Small intestine (tissue), 16 donors: ENCODE results near the gene SLC17A1. TPM values are rescaled to one million over a fixed set of nuclear protein-coding genes. Genes with fewer than 3 reads are reported as not detected.

ENCODE experiments used
- DNase-seq, 2 donors: peaks; one replicate each; pipeline versions ENCODE4 v3.0.0 to v3.0.0-alpha.2; 2013
- FAIRE-seq: peaks from 2 replicates; lab custom pipeline; 2012; peaks lifted over from hg19 to GRCh38; lab: Jason Lieb, UNC
- H3K27ac ChIP-seq, 3 donors: one replicate each; pipeline ENCODE4 v1.5.1; 2013; ENCODE audit warnings: low read length in 2 of 3, mild to moderate bottlenecking in 2 of 3, control low read depth in 1 of 3, inconsistent platforms in 1 of 3, low read depth in 1 of 3, moderate library complexity in 1 of 3
- H3K27me3 ChIP-seq, 3 donors: one replicate each; pipeline ENCODE4 v1.6.1; 2013; ENCODE audit warnings: low read length in 3 of 3, inconsistent platforms in 1 of 3; ENCODE audit not compliant: control insufficient read depth in 3 of 3, insufficient read depth in 3 of 3
- H3K36me3 ChIP-seq, 3 donors: one replicate each; pipeline ENCODE4 v1.6.1; 2013; ENCODE audit warnings: low read length in 3 of 3, inconsistent platforms in 1 of 3, low read depth in 1 of 3, mild to moderate bottlenecking in 1 of 3, moderate library complexity in 1 of 3; ENCODE audit not compliant: control insufficient read depth in 3 of 3, insufficient read depth in 2 of 3
- H3K4me1 ChIP-seq, 3 donors: one replicate each; pipeline ENCODE4 v1.6.1; 2013; ENCODE audit warnings: low read length in 2 of 3, inconsistent platforms in 1 of 3, low read depth in 1 of 3, mild to moderate bottlenecking in 1 of 3, moderate library complexity in 1 of 3; ENCODE audit not compliant: control insufficient read depth in 3 of 3, insufficient read depth in 2 of 3
- H3K4me3 ChIP-seq, 3 donors: one replicate each; pipeline ENCODE4 v1.5.1; 2013; ENCODE audit warnings: low read length in 3 of 3, control low read depth in 1 of 3, inconsistent platforms in 1 of 3, low read depth in 1 of 3, mild to moderate bottlenecking in 1 of 3, moderate library complexity in 1 of 3
- H3K9me3 ChIP-seq, 2 donors: one replicate each; pipeline ENCODE4 v1.6.1; 2013; ENCODE audit warnings: low read depth in 1 of 2, low read length in 1 of 2; ENCODE audit not compliant: control insufficient read depth in 2 of 2, insufficient read depth in 1 of 2
- WGBS, 3 donors: extraction: QIAGEN DNeasy Blood & Tissue Kit; methylation state at CpG; one replicate each; pipeline ENCODE4 v1.1.7; 2013; 5-methylcytosine and 5-hydroxymethylcytosine counted together
- long read RNA-seq, 10 donors: transcript quantifications; one replicate each; lab custom pipeline, GENCODE V29; 2026
- polyA plus RNA-seq, 4 donors: library from polyadenylated mRNA; stranded (reverse) in 3 of 4; unstranded in 1 of 4; fragments of 200-250 nt in 3 of 4; fragments of 120-200 nt in 1 of 4; gene quantifications; one replicate each; pipeline versions ENCODE4 v1.2.1 to v1.2.3, GENCODE V29; 2013
- donor health status: healthy with polysubstance abuse.
- donor health status: control.
- donor health status: control.
- donor health status: Bipolar disorder and iron deficiency.
- donor health status: healthy.

SLC17A1 gene
- under 1 TPM in 1 of 4 donors, not detected in 3; 0.07 TPM for polyA plus RNA-seq
- long read RNA-seq, donor 1 = 0 reads
- long read RNA-seq, donor 2 = 0 reads
- long read RNA-seq, donor 3 = 0 reads
- long read RNA-seq, donor 4 = 0 reads
- long read RNA-seq, donor 5 = 0 reads
- long read RNA-seq, donor 6 = 0 reads
- long read RNA-seq, donor 7 = 0 reads
- long read RNA-seq, donor 8 = 0 reads
- long read RNA-seq, donor 9 = 0 reads
- long read RNA-seq, donor 10 = 0 reads

DNA sequence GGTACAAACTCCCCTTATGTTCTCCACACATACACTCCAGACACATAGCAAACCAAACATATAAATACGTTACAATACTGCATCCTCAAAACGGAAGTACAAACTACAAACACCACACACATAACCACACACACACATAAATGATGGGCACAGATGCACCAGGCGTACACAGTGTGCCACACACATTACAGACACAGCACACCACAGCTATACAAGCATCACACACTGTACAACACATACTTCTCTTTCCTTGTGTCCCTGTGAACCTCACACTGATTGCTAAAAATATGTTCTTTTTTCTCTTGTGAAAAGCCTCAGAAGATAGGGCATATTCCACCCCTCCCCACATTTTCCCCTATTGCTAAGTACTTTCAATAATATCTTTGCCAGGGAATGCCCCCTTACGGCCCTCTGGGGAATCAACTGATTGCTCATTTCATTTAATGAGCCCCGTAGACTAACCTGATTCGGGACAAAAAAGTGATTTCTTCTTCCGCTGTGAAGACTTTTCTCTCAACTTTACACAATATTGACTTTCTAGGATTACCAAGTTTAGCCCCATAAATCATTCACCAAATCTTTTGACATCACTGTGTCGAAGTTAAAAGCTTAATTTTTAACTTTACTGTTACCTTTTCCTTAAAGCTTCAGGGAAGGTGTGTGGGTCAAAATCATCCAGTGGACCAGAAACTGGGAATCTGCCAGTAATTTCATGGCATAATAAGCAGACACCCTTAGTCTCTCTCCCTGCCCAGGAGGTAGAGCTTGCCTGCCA, at the start of gene SLC17A1:
Gene SLC17A1 (minus strand): TSS at position 521 of the 775 bp plus-strand sequence. CDS start 1,495 bp downstream, outside the sequence.
- H3K27ac ChIP-seq = no peak within 1 kb of the TSS

DNA sequence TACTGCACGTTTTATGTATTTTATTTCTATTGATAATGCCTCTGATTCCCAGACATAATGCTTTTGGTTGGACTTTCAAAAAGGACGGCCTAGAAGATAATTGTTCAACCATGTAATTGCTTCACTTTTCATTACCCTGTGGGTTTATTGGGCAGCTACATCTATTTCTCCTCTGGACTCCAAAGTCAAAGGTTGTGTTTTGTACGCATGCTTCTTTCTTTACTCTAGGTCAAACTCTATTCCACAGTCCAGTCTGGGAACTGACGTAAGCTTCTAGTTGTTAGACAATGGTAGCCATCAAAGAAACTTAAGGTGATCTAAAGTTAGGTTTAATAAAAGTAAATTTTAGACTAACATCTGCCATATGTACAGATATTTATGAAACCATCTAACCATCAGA, 48.7 kb upstream of the SLC17A1 start:
- H3K27me3 ChIP-seq = no peaks in the 10 kb centered on the region
- no peak overlapping the region for H3K27ac ChIP-seq
- no peak for FAIRE-seq
- no peaks in the 10 kb centered on the region for H3K36me3 ChIP-seq
- no peaks in the 10 kb centered on the region for H3K4me1 ChIP-seq
- 81 to 92% (median 86%) methylated on average over 4 of the region's 4 CpGs for WGBS, 3 donors
- H3K9me3 ChIP-seq = peaks cover 0 to 3% of the 10 kb centered on the region in 2 donors
- DNase-seq = peak in 1 of 2 donors; percentile 60
- no peak overlapping the region for H3K4me3 ChIP-seq

More for the DNA sequence above, at the start of gene SLC17A1:
- Histone ChIP-seq H3K4me1 (peaks cover 0 to 13% (median 3%) of the 10 kb centered on the region in 3 donors), H3K9me3 (no peaks in the 10 kb centered on the region), H3K27me3 (peaks cover 0 to 3% (median 0%) of the 10 kb centered on the region in 3 donors), H3K4me3 (no peak within 1 kb of the TSS), H3K36me3 (no peaks in the 10 kb centered on the region)
- FAIRE-seq = no peak
- peak in 1 of 2 donors; percentile 25 for DNase-seq
- WGBS, 3 donors = 55 to 66% (median 62%) methylated on average over 8 of the region's 8 CpGs

GRCh38 chr6:25878721-25879322, 47.0 kb upstream of the SLC17A1 start:
- H3K27ac ChIP-seq = no peak overlapping the region
- FAIRE-seq (no peak), DNase-seq (no peak)
- H3K9me3 ChIP-seq = peaks cover 0 to 3% of the 10 kb centered on the region in 2 donors
- WGBS, 3 donors = 92 to 98% (median 95%) methylated on average over 2 of the region's 2 CpGs
- H3K36me3 ChIP-seq = no peaks in the 10 kb centered on the region
- no peaks in the 10 kb centered on the region for H3K27me3 ChIP-seq
- no peaks in the 10 kb centered on the region for H3K4me1 ChIP-seq
- H3K4me3 ChIP-seq = no peak overlapping the region

DNA sequence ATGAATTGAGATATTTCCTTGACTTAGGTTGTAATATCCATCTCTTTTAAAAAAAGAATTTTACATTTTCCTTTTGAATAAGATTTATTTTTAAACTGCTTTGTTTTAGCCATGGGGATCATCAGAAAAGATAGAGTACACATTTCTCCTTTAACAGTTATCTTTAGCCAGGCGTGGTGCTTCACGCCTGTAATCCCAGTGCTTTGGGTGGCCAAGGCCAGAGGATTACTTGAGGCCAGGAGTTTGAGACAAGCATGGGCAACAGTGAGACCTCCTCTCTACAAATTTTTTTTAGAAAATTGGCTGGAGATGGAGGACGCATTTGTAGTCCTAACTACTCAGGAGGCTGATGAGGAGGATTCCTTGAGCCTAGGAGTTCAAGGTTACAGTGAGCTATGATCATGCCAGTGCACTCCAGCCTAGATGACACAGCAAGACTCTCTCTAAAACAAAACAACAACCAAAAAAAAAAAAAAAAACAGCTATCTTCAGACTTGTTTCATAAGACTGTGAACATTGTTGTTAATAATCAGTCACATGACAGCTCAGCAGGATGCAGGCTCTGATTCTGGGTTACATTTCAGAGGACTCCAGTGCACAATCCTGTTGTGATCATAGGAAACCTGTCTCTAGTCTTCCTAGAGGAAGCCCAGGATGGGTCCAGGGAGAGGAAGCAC, 44.2 kb upstream of the SLC17A1 start:
- Histone ChIP-seq H3K4me3 (no peak overlapping the region), H3K27me3 (no peaks in the 10 kb centered on the region), H3K9me3 (peaks cover 0 to 3% of the 10 kb centered on the region in 2 donors), H3K4me1 (no peaks in the 10 kb centered on the region), H3K36me3 (no peaks in the 10 kb centered on the region), H3K27ac (no peak overlapping the region)
- 79 to 89% (median 79%) methylated on average over 3 of the region's 3 CpGs for WGBS, 3 donors
- FAIRE-seq (no peak), DNase-seq (no peak)

GRCh38 chr6:25875563-25875905, 43.7 kb upstream of the SLC17A1 start:
- peaks cover 0 to 3% of the 10 kb centered on the region in 2 donors for H3K9me3 ChIP-seq
- H3K4me1 ChIP-seq = no peaks in the 10 kb centered on the region
- H3K36me3 ChIP-seq = no peaks in the 10 kb centered on the region
- FAIRE-seq = no peak
- H3K4me3 ChIP-seq = no peak overlapping the region
- no peaks in the 10 kb centered on the region for H3K27me3 ChIP-seq
- DNase-seq = no peak
- 29 to 55% (median 35%) methylated on average over 3 of the region's 3 CpGs for WGBS, 3 donors
- H3K27ac ChIP-seq = no peak overlapping the region

GRCh38 chr6:25874822-25875562, 43.1 kb upstream of the SLC17A1 start:
- DNase-seq (no peak), FAIRE-seq (no peak)
- no peaks in the 10 kb centered on the region for H3K4me1 ChIP-seq
- 82 to 89% (median 84%) methylated on average over 3 of the region's 3 CpGs for WGBS, 3 donors
- no peak overlapping the region for H3K27ac ChIP-seq
- H3K4me3 ChIP-seq = no peak overlapping the region
- H3K36me3 ChIP-seq = no peaks in the 10 kb centered on the region
- H3K27me3 ChIP-seq = no peaks in the 10 kb centered on the region
- H3K9me3 ChIP-seq = peaks cover 0 to under 1% of the 10 kb centered on the region in 2 donors

DNA sequence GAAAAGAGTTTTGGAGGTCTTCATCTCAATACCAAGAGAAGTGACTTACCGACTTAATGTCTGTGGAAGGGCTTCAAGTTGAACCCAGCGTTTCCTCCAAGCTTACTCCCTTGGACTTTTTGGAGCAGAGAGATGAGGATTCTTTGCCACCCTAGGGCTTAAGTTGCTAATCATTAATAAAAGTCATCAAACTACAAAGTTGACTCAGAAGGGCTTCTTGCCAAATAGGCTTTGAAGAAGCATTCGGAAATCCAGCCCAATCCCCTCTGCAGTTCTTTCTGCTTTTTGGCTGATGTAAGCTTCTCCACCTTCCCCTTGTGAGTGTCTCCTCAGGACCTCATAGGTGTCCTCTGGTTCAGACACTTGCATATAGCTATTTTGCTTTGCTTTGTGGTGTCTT, 42.3 kb upstream of the SLC17A1 start, which contains the start of gene SLC17A3:
Gene SLC17A3 (minus strand): TSS at position 126 of the 400 bp plus-strand sequence. CDS start 5,856 bp downstream, outside the sequence.
- FAIRE-seq = no peak
- DNase-seq = no peak
- no peak within 1 kb of the TSS for H3K4me3 ChIP-seq
- no peaks in the 10 kb centered on the region for H3K9me3 ChIP-seq
- no peak within 1 kb of the TSS for H3K27ac ChIP-seq
- no peaks in the 10 kb centered on the region for H3K27me3 ChIP-seq
- 64 to 90% (median 77%) methylated on average over 3 of the region's 3 CpGs for WGBS, 3 donors
- H3K4me1 ChIP-seq = no peaks in the 10 kb centered on the region
- H3K36me3 ChIP-seq = no peaks in the 10 kb centered on the region
